ENCODE data around the gene UBA5.

UBA5 gene

DNA sequence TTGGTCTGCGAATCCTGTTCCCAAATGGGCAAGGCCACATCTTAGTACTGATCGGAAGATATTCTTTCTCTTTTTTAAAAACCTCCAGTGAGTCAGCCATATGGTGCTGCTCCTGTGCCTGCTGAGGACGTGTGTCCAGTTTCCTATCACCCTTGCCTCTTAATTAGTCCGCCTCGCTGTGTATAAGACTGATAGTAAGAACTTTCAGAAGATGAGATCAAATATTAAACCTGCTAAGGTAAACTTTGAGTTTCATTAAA, 612 bp downstream of the UBA5 start:
- Histone ChIP-seq H3K9ac (peak overlapping the region; percentile 93), H3K4me2 (ENCODE audit: low read length) (peak overlapping the region; percentile 75), H3K36me3 (ENCODE audit: control insufficient read depth, insufficient read depth, low read length) (no peaks in the 10 kb centered on the region), H2AFZ (peak overlapping the region; percentile 96), H3K9me3 (ENCODE audit: control insufficient read depth, low read length) (no peaks in the 10 kb centered on the region), H3K27ac (peak overlapping the region; percentile 86), H3K4me3 (ENCODE audit: low read depth, low read length) (peak overlapping the region; percentile 85), H3K4me1 (peaks cover 9% of the 10 kb centered on the region), H3K79me2 (peaks cover 36% of the 10 kb centered on the region), H3K27me3 (ENCODE audit: control insufficient read depth, insufficient read depth, low read length) (no peaks in the 10 kb centered on the region)
- TF ChIP-seq CTCF (IDR thresholded peaks at IDR 0.05): no peak

GRCh38 chr3:132661101-132661500, 972 bp downstream of the UBA5 start:
- no peaks in the 10 kb centered on the region for H3K36me3 ChIP-seq (ENCODE audit: control insufficient read depth, insufficient read depth, low read length)
- no peaks in the 10 kb centered on the region for H3K27me3 ChIP-seq (ENCODE audit: control insufficient read depth, insufficient read depth, low read length)
- H3K4me2 ChIP-seq (ENCODE audit: low read length): peak overlapping the region; percentile 75
- no peak overlapping the region for H3K27ac ChIP-seq
- peak overlapping the region; percentile 85 for H3K4me3 ChIP-seq (ENCODE audit: low read depth, low read length)
- H3K4me1 ChIP-seq: peaks cover 9% of the 10 kb centered on the region
- no peak for TF ChIP-seq CTCF (IDR thresholded peaks at IDR 0.05)
- peaks cover 36% of the 10 kb centered on the region for H3K79me2 ChIP-seq
- H2AFZ ChIP-seq: peak overlapping the region; percentile 96
- no peaks in the 10 kb centered on the region for H3K9me3 ChIP-seq (ENCODE audit: control insufficient read depth, low read length)
- no peak overlapping the region for H3K9ac ChIP-seq

DNA sequence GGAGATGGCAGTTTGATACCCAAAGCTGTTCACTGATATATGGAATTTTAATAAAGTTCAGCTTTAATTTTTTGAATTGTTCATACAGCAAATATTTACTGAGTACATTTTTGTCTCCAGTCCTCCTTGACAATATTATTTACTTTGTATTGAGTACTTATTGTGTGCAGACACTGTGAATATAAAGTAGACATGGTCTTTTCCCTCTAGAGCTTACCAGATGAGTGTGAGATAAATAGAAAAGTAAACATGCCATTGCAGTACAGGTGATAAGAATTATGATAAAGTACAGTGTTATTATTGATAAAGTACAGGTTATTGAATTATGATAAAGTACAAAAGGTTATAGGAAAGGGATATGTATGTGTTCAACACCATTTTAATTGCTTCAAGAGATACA, 2.1 kb downstream of the UBA5 start:
- Histone ChIP-seq H3K4me1 (peaks cover 9% of the 10 kb centered on the region), H3K9ac (no peak overlapping the region), H3K79me2 (peaks cover 35% of the 10 kb centered on the region), H3K27me3 (ENCODE audit: control insufficient read depth, insufficient read depth, low read length) (no peaks in the 10 kb centered on the region), H3K4me2 (ENCODE audit: low read length) (no peak overlapping the region), H3K27ac (no peak overlapping the region), H3K36me3 (ENCODE audit: control insufficient read depth, insufficient read depth, low read length) (no peaks in the 10 kb centered on the region), H2AFZ (no peak overlapping the region), H3K4me3 (ENCODE audit: low read depth, low read length) (no peak overlapping the region), H3K9me3 (ENCODE audit: control insufficient read depth, low read length) (no peaks in the 10 kb centered on the region)
- no peak for TF ChIP-seq CTCF (IDR thresholded peaks at IDR 0.05)

GRCh38 chr3:132665230-132665745, 5.2 kb downstream of the UBA5 start:
- Histone ChIP-seq H3K4me1 (peaks cover 9% of the 10 kb centered on the region), H3K27ac (no peak overlapping the region), H3K27me3 (ENCODE audit: control insufficient read depth, insufficient read depth, low read length) (no peaks in the 10 kb centered on the region), H3K4me3 (ENCODE audit: low read depth, low read length) (no peak overlapping the region), H2AFZ (no peak overlapping the region), H3K9ac (no peak overlapping the region), H3K9me3 (ENCODE audit: control insufficient read depth, low read length) (no peaks in the 10 kb centered on the region), H3K4me2 (ENCODE audit: low read length) (no peak overlapping the region), H3K36me3 (ENCODE audit: control insufficient read depth, insufficient read depth, low read length) (no peaks in the 10 kb centered on the region), H3K79me2 (peaks cover 17% of the 10 kb centered on the region)
- TF ChIP-seq CTCF (IDR thresholded peaks at IDR 0.05): no peak

GRCh38 chr3:132669256-132669777, 9.2 kb downstream of the UBA5 start:
- H3K4me3 ChIP-seq (ENCODE audit: low read depth, low read length): no peak overlapping the region
- no peak overlapping the region for H3K4me2 ChIP-seq (ENCODE audit: low read length)
- H3K4me1 ChIP-seq: no peaks in the 10 kb centered on the region
- H3K27ac ChIP-seq: no peak overlapping the region
- H3K79me2 ChIP-seq: peaks cover 5% of the 10 kb centered on the region
- no peak overlapping the region for H2AFZ ChIP-seq
- no peak for TF ChIP-seq CTCF (IDR thresholded peaks at IDR 0.05)
- no peaks in the 10 kb centered on the region for H3K27me3 ChIP-seq (ENCODE audit: control insufficient read depth, insufficient read depth, low read length)
- no peaks in the 10 kb centered on the region for H3K9me3 ChIP-seq (ENCODE audit: control insufficient read depth, low read length)
- H3K9ac ChIP-seq: no peak overlapping the region
- H3K36me3 ChIP-seq (ENCODE audit: control insufficient read depth, insufficient read depth, low read length): no peaks in the 10 kb centered on the region
